Activated CD8-positive, alpha-beta T cell treated with anti-CD3 and anti-CD28 coated beads for 36 hours (primary cell): Measurements from ENCODE around the gene ESYT1. TPM values are rescaled to one million over a fixed set of nuclear protein-coding genes. Genes with fewer than 3 reads are reported as not detected.

Source experiments
- ATAC-seq: fragments of 200-7000 bp; cut with Tn5 transposase; one replicate; pipeline ENCODE4 v1.10.0; 2021; ENCODE audit warnings: mild to moderate bottlenecking, moderate library complexity
- CTCF ChIA-PET: fragments of 350-600 bp; sonication (Branson Sonifier 250); formaldehyde crosslinking; loops from one replicate; lab custom pipeline; 2021; ENCODE audit warnings: antibody characterized with exemption; lab: Charles Lee
- POLR2A ChIA-PET: fragments of 350-600 bp; sonication (Branson Sonifier 250); formaldehyde crosslinking; loops from one replicate; lab custom pipeline; 2021; ENCODE audit warnings: antibody characterized with exemption; lab: Charles Lee
- DNase-seq: peaks from one replicate; pipeline ENCODE4 v3.0.0-alpha.2; 2020
- H3K27ac Mint-ChIP-seq: one replicate; pipeline ENCODE4 v1.8.0; 2021; ENCODE audit warnings: mild to moderate bottlenecking, mixed read lengths
- H3K27me3 Mint-ChIP-seq: one replicate; pipeline ENCODE4 v1.8.0; 2021; ENCODE audit warnings: mixed read lengths
- H3K36me3 Mint-ChIP-seq: one replicate; pipeline ENCODE4 v1.8.0; 2021; ENCODE audit warnings: low read depth, mixed read lengths
- H3K4me1 Mint-ChIP-seq: one replicate; pipeline ENCODE4 v1.8.0; 2021; ENCODE audit warnings: low read depth, mixed read lengths
- H3K4me3 Mint-ChIP-seq: one replicate; pipeline ENCODE4 v1.8.0; 2021; ENCODE audit warnings: mild to moderate bottlenecking, moderate library complexity, mixed read lengths
- H3K9me3 Mint-ChIP-seq: one replicate; pipeline ENCODE4 v1.8.0; 2021; ENCODE audit warnings: mixed read lengths
- intact Hi-C: fragments of 100-400 bp; cut with micrococcal nuclease; formaldehyde crosslinking; loops from one replicate; pipeline ENCODE4 v1.10.0; 2022
- total RNA-seq, 2 experiments: library from RNA; stranded (reverse); gene quantifications; one replicate each; pipeline ENCODE4 v1.2.3, GENCODE V29; 2021
- TF ChIP-seq, protein P1 (sequence below): fragments of 200-600 bp; IDR thresholded peaks from one replicate; pipeline ENCODE4 v1.8.0; 2022; ENCODE audit warnings: antibody characterized with exemption, mild to moderate bottlenecking

The ESYT1 gene
- total RNA-seq, 2 experiments from 2014 or later, result 154 to 160 TPM

GRCh38 chr12:56164345-56164729 lies 36.3 kb downstream of the ESYT1 start:
- H3K36me3 Mint-ChIP-seq, result peaks cover 58% of the 10 kb centered on the region
- H3K4me1 Mint-ChIP-seq, result peaks cover 18% of the 10 kb centered on the region
- intact Hi-C loops, result no loop called here
- no peak overlapping the region for H3K4me3 Mint-ChIP-seq
- TF ChIP-seq, protein P1, sequence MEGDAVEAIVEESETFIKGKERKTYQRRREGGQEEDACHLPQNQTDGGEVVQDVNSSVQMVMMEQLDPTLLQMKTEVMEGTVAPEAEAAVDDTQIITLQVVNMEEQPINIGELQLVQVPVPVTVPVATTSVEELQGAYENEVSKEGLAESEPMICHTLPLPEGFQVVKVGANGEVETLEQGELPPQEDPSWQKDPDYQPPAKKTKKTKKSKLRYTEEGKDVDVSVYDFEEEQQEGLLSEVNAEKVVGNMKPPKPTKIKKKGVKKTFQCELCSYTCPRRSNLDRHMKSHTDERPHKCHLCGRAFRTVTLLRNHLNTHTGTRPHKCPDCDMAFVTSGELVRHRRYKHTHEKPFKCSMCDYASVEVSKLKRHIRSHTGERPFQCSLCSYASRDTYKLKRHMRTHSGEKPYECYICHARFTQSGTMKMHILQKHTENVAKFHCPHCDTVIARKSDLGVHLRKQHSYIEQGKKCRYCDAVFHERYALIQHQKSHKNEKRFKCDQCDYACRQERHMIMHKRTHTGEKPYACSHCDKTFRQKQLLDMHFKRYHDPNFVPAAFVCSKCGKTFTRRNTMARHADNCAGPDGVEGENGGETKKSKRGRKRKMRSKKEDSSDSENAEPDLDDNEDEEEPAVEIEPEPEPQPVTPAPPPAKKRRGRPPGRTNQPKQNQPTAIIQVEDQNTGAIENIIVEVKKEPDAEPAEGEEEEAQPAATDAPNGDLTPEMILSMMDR, result no peak
- H3K9me3 Mint-ChIP-seq, result no peaks in the 10 kb centered on the region
- peak overlapping the region; percentile 67 for H3K27ac Mint-ChIP-seq
- ATAC-seq (no peak), DNase-seq (no peak)
- ChIA-PET CTCF (interaction anchor here (1.2 to 2.4 kb wide), 2 partner anchors 44 to 46 kb away, joined by 4 to 6 read pairs; partner anchors contain the start of gene ZC3H10), POLR2A (interaction anchor here (0.8 to 2.8 kb wide), 5 partner anchors 9 to 46 kb away, joined by 3 to 19 read pairs (median 3); partner anchors contain the start of genes SMARCC2 and ZC3H10)
- no peaks in the 10 kb centered on the region for H3K27me3 Mint-ChIP-seq

DNA sequence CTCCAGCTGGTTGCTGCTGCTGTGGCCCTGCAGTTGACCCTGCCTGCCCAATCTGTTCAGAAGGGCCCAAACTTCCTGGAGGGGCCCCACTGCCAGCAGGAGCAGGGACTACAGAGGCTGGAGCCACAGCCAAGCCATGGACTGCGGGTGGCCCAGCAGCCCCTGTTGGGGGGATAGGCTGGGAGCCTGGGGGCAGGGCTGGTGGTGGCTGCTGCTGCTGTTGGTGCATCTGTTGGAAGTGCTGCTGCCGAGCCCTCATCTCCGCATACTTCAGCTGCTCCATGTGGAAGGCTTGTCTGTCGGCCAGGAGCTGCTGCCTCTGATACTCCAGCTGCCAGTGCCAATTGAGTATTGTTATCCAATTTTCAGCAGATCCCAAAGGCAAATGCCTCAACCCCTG lies 37.3 kb downstream of the ESYT1 start:
- Mint-ChIP-seq H3K36me3 (peaks cover 52% of the 10 kb centered on the region), H3K9me3 (no peaks in the 10 kb centered on the region), H3K27me3 (no peaks in the 10 kb centered on the region), H3K4me1 (peaks cover 11% of the 10 kb centered on the region), H3K4me3 (no peak overlapping the region), H3K27ac (peak overlapping the region; percentile 22)
- POLR2A ChIA-PET, result interaction anchor here (0.6 to 2.8 kb wide), 6 partner anchors 8 to 456 kb away, joined by 3 to 19 read pairs (median 3); partner anchors contain the start of gene SMARCC2
- no peak for DNase-seq
- CTCF ChIA-PET, result interaction anchor here (0.6 to 2.4 kb wide), 4 partner anchors 24 to 280 kb away, joined by 3 to 9 read pairs (median 4); partner anchors contain the start of genes SMARCC2 and ZC3H10
- TF ChIP-seq, protein P1, result no peak
- ATAC-seq, result no peak
- intact Hi-C loops, result no loop called here

DNA sequence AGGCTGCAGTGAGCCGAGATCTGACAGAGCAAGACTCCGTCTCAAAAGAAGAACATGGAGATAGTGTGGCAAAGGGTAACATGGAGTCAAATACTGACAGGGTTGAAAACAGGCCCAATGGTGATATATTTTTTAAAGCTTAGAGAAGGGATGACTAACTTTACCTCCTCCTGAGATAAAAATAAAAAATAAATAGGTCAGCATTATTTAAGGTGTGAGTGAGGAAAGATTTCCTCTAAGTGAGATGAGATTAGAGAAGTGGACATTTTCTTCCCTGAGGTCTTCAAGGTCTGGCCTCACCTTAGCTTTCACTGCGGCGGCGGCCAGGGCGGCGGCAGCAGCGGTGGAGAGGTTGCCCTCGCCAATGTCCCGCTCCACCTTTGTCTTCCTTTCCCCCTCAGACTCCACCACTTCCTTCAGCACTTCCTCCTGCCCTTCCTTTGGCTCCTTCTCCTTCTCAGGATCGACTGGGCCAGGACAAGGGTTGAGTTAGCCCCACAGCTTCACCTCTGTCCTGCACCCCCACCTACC lies 41.2 kb downstream of the ESYT1 start:
- no peak for ATAC-seq
- ChIA-PET POLR2A (interaction anchor here (0.6 to 5.4 kb wide), 6 partner anchors 9 to 160 kb away, joined by 3 to 51 read pairs (median 4); partner anchors contain the start of genes MYL6 and RNF41), CTCF (interaction anchor here (0.7 to 1.4 kb wide), 3 partner anchors 10 to 20 kb away, joined by 3 read pairs; partner anchors contain the start of gene SMARCC2)
- Mint-ChIP-seq H3K36me3 (peaks cover 44% of the 10 kb centered on the region), H3K27ac (peak overlapping the region; percentile 19), H3K27me3 (no peaks in the 10 kb centered on the region), H3K4me3 (no peak overlapping the region), H3K4me1 (no peaks in the 10 kb centered on the region), H3K9me3 (no peaks in the 10 kb centered on the region)
- TF ChIP-seq, protein P1, result no peak
- intact Hi-C loops, result no loop called here
- DNase-seq, result no peak

- Mint-ChIP-seq H3K4me1 (no peaks in the 10 kb centered on the region), H3K9me3 (no peaks in the 10 kb centered on the region), H3K27me3 (no peaks in the 10 kb centered on the region), H3K4me3 (no peak overlapping the region), H3K36me3 (peaks cover 50% of the 10 kb centered on the region), H3K27ac (peak overlapping the region; percentile 30)
- ATAC-seq (no peak), DNase-seq (no peak)
- ChIA-PET CTCF (interaction anchor here (0.8 to 3.0 kb wide), 2 partner anchors 14 to 16 kb away, joined by 3 to 22 read pairs; partner anchors contain the start of genes MYL6 and SMARCC2), POLR2A (interaction anchor here (0.8 to 5.4 kb wide), 4 partner anchors 8 to 21 kb away, joined by 3 to 51 read pairs (median 6); partner anchors contain the start of gene MYL6)
- intact Hi-C loops, result no loop called here
- TF ChIP-seq, protein P1, result no peak
These were observed 44.8 kb downstream of the ESYT1 start for GRCh38 chr12:56172839-56173238.

GRCh38 chr12:56178347-56178746 lies 50.3 kb downstream of the ESYT1 start:
- Mint-ChIP-seq H3K4me1 (no peaks in the 10 kb centered on the region), H3K27me3 (no peaks in the 10 kb centered on the region), H3K9me3 (no peaks in the 10 kb centered on the region), H3K4me3 (no peak overlapping the region), H3K27ac (no peak overlapping the region), H3K36me3 (peaks cover 47% of the 10 kb centered on the region)
- DNase-seq (no peak), ATAC-seq (no peak)
- POLR2A ChIA-PET, result interaction anchor here (0.6 to 1.7 kb wide), 6 partner anchors 10 to 17 kb away, joined by 3 to 9 read pairs (median 4); partner anchors contain the start of gene SMARCC2
- CTCF ChIA-PET, result interaction anchor here (0.8 to 1.4 kb wide), 3 partner anchors 11 to 59 kb away, joined by 3 to 4 read pairs (median 3); partner anchors contain the start of gene SMARCC2
- TF ChIP-seq, protein P1, result no peak
- intact Hi-C loops, result no loop called here
